ENCODE results near the gene NCOR2.

The NCOR2 gene

GRCh38 chr12:124577374-124577773, 10.0 kb upstream of the NCOR2 start:
- DNase-seq (ENCODE audit: low read depth in 2 of 2), result no peak

- DNase-seq (ENCODE audit: low read depth in 2 of 2), result no peak
Observed at GRCh38 chr12:124576061-124576650, 8.7 kb upstream of the NCOR2 start.

GRCh38 chr12:124573839-124574786, 6.7 kb upstream of the NCOR2 start:
- no peak for DNase-seq (ENCODE audit: low read depth in 2 of 2)

GRCh38 chr12:124571556-124571955, 4.1 kb upstream of the NCOR2 start:
- no peak for DNase-seq (ENCODE audit: low read depth in 2 of 2)

GRCh38 chr12:124570810-124571209, 3.4 kb upstream of the NCOR2 start:
- DNase-seq (ENCODE audit: low read depth in 2 of 2), result no peak

- no peak for DNase-seq (ENCODE audit: low read depth in 2 of 2)
Observed at GRCh38 chr12:124569375-124570148, 2.1 kb upstream of the NCOR2 start.

- no peak for DNase-seq (ENCODE audit: low read depth in 2 of 2)
Observed at GRCh38 chr12:124568431-124569374, 1.3 kb upstream of the NCOR2 start.

- DNase-seq (ENCODE audit: low read depth in 2 of 2), result peak; percentile 61 to 63
Observed at GRCh38 chr12:124567673-124568373, 411 bp upstream of the NCOR2 start.

- peak; percentile 35 to 43 for DNase-seq (ENCODE audit: low read depth in 2 of 2)
Observed at GRCh38 chr12:124566161-124566996, 1.0 kb downstream of the NCOR2 start.

GRCh38 chr12:124565656-124566160, 1.7 kb downstream of the NCOR2 start:
- DNase-seq (ENCODE audit: low read depth in 2 of 2), result no peak

- no peak for DNase-seq (ENCODE audit: low read depth in 2 of 2)
Observed at GRCh38 chr12:124564971-124565491, 2.4 kb downstream of the NCOR2 start.

GRCh38 chr12:124564232-124564958, 3.0 kb downstream of the NCOR2 start:
- no peak for DNase-seq (ENCODE audit: low read depth in 2 of 2)

GRCh38 chr12:124563809-124564208, 3.6 kb downstream of the NCOR2 start:
- DNase-seq (ENCODE audit: low read depth in 2 of 2), result no peak

GRCh38 chr12:124563401-124563800, 4.0 kb downstream of the NCOR2 start:
- DNase-seq (ENCODE audit: low read depth in 2 of 2), result no peak

GRCh38 chr12:124562796-124563181, 4.6 kb downstream of the NCOR2 start:
- DNase-seq (ENCODE audit: low read depth in 2 of 2), result no peak

- no peak for DNase-seq (ENCODE audit: low read depth in 2 of 2)
Observed at GRCh38 chr12:124562018-124562795, 5.2 kb downstream of the NCOR2 start.

- no peak for DNase-seq (ENCODE audit: low read depth in 2 of 2)
Observed at GRCh38 chr12:124561231-124561630, 6.2 kb downstream of the NCOR2 start.
